HepG2 (cell line): ENCODE results near the gene CTCF. TPM values are rescaled to one million over a fixed set of nuclear protein-coding genes. Genes with fewer than 3 reads are reported as not detected.

ENCODE experiments used
- ARID3A ChIP-seq: IDR thresholded peaks from 2 replicates; pipeline ENCODE4 v1.6.1; 2012; ENCODE audit warnings: low read depth, low read length, improper control_type of control experiment
- DPF2 ChIP-seq: sonication (generic); formaldehyde crosslinking; IDR thresholded peaks from 2 replicates; pipeline ENCODE4 v1.4.0; 2020; ENCODE audit warnings: mild to moderate bottlenecking, low read depth, missing genetic modification reagents, borderline replicate concordance
- EHMT2 ChIP-seq: fragments of 200-600 bp; sonication (generic); IDR thresholded peaks from 2 replicates; pipeline ENCODE4 v1.7.0; 2017; ENCODE audit warnings: antibody characterized with exemption, low read depth, low read length, borderline replicate concordance
- FOXP1 ChIP-seq, 2 experiments: fragments of 450-650 bp in 1 of 2; IDR thresholded peaks; 2 replicates each; pipeline ENCODE4 v1.6.1; 2017 to 2018; ENCODE audit warnings: antibody characterized with exemption in 1 of 2
- GABPA ChIP-seq, 2 experiments: IDR thresholded peaks; 2 replicates each; pipeline ENCODE4 v1.6.1; 2011 to 2016; ENCODE audit warnings: low read depth in 2 of 2, low read length in 1 of 2, missing biosample characterization in 1 of 2, missing genetic modification characterization in 1 of 2
- KAT2B ChIP-seq: fragments of 150-350 bp; IDR thresholded peaks from 2 replicates; pipeline ENCODE4 v1.6.1; 2014; ENCODE audit warnings: low read depth, low read length, borderline replicate concordance
- MAZ ChIP-seq, 2 experiments: sonication (generic) in 1 of 2; formaldehyde crosslinking in 1 of 2; IDR thresholded peaks; 2 replicates each; pipeline versions ENCODE4 v1.5.0 to v1.6.1; 2012 to 2020; ENCODE audit warnings: low read depth in 2 of 2, mild to moderate bottlenecking in 2 of 2, borderline replicate concordance in 1 of 2, improper control_type of control experiment in 1 of 2, low read length in 1 of 2, missing genetic modification reagents in 1 of 2, moderate library complexity in 1 of 2
- MNT ChIP-seq: fragments of 450-650 bp; IDR thresholded peaks from 2 replicates; pipeline ENCODE4 v1.6.1; 2016
- NBN ChIP-seq: fragments of 450-650 bp; conservative IDR thresholded peaks from 2 replicates; pipeline ENCODE4 v1.6.1; 2017
- NCOA1 ChIP-seq: sonication (generic); formaldehyde crosslinking; IDR thresholded peaks from 2 replicates; pipeline ENCODE4 v1.9.0; 2021; ENCODE audit warnings: missing genetic modification reagents
- NFKB2 ChIP-seq: sonication (generic); formaldehyde crosslinking; IDR thresholded peaks from 2 replicates; pipeline ENCODE4 v1.4.0; 2020; ENCODE audit warnings: missing genetic modification reagents, borderline replicate concordance
- NR1H2 ChIP-seq: sonication (generic); formaldehyde crosslinking; IDR thresholded peaks from 2 replicates; pipeline ENCODE4 v1.8.1; 2022; ENCODE audit warnings: low read depth, missing genetic modification reagents, borderline replicate concordance
- PPARG ChIP-seq: conservative IDR thresholded peaks from 2 replicates; pipeline ENCODE4 v1.6.1; 2016; ENCODE audit warnings: missing biosample characterization, missing genetic modification reagents
- TBX3 ChIP-seq: fragments of 450-650 bp; IDR thresholded peaks from 2 replicates; pipeline ENCODE4 v1.6.1; 2017; ENCODE audit warnings: antibody characterized with exemption, mild to moderate bottlenecking, inconsistent platforms, borderline replicate concordance
- THAP11 ChIP-seq: IDR thresholded peaks from 2 replicates; pipeline ENCODE4 v1.6.1; 2016; ENCODE audit warnings: missing biosample characterization, missing genetic modification reagents
- ZBTB37 ChIP-seq: sonication (generic); formaldehyde crosslinking; IDR thresholded peaks from 2 replicates; pipeline ENCODE4 v1.4.0; 2020; ENCODE audit warnings: mild to moderate bottlenecking, missing genetic modification reagents
- ZFP91 ChIP-seq: sonication (generic); formaldehyde crosslinking; IDR thresholded peaks from 2 replicates; pipeline ENCODE4 v1.9.0; 2022; ENCODE audit warnings: missing genetic modification reagents, mild to moderate bottlenecking, borderline replicate concordance
- ZIK1 ChIP-seq: sonication (generic); formaldehyde crosslinking; IDR thresholded peaks from 2 replicates; pipeline ENCODE4 v1.5.0; 2020; ENCODE audit warnings: mild to moderate bottlenecking, low read depth, missing genetic modification reagents, borderline replicate concordance
- ZNF30 ChIP-seq: sonication (generic); formaldehyde crosslinking; IDR thresholded peaks from 2 replicates; pipeline ENCODE4 v1.5.0; 2020; ENCODE audit warnings: mild to moderate bottlenecking, missing genetic modification reagents
- ZNF451 ChIP-seq: sonication (generic); formaldehyde crosslinking; IDR thresholded peaks from 2 replicates; pipeline ENCODE4 v1.5.0; 2020; ENCODE audit warnings: mild to moderate bottlenecking, missing genetic modification reagents
- ZNF772 ChIP-seq: sonication (generic); formaldehyde crosslinking; IDR thresholded peaks from 2 replicates; pipeline ENCODE4 v1.5.0; 2020; ENCODE audit warnings: mild to moderate bottlenecking, missing genetic modification reagents
- ZNF790 ChIP-seq: sonication (generic); formaldehyde crosslinking; IDR thresholded peaks from 2 replicates; pipeline ENCODE4 v1.8.0; 2022; ENCODE audit warnings: missing genetic modification reagents, mild to moderate bottlenecking, borderline replicate concordance
- polyA plus RNA-seq, 8 experiments: library from polyadenylated mRNA; depleted of rRNA in 3 of 8; stranded (reverse) in 7 of 8; unstranded in 1 of 8; fragments of >200 nt; fragmentation: Illumina TruSeq in 4 of 8; extraction: Trizol in 4 of 8; gene quantifications; 2 replicates each; pipeline versions ENCODE4 v1.2.1 to v1.2.3, GENCODE V29; 2011 to 2016; ENCODE audit warnings: low read depth in 4 of 8, missing spikeins in 1 of 8, mixed read lengths in 1 of 8; ENCODE audit not compliant: insufficient read depth in 1 of 8
- total RNA-seq, 5 experiments: library from RNA; depleted of rRNA; stranded (reverse); fragments of >200 nt; fragmentation: Illumina TruSeq; extraction: Trizol; gene quantifications; 2 replicates each; pipeline ENCODE4 v1.2.3, GENCODE V29; 2016; ENCODE audit warnings: low read depth in 1 of 5

CTCF gene
- total and polyA plus RNA-seq, 2 of the 13 experiments (the other 11 are each of a cell fraction or from before 2014, with no cell fraction given): 19.5 to 37.5 TPM

- TF ChIP-seq ZNF790 (no peak), MAZ (IDR thresholded peaks at IDR 0.05; ENCODE audit: borderline replicate concordance, low read depth, low read length) (0 out of 2 replicates have a peak, but pooled peaks have one; percentile 17), MAZ (CRISPR knock-in tag; IDR thresholded peaks at IDR 0.05; ENCODE audit: low read depth) (peak; percentile 59), NBN (no peak), NFKB2 (CRISPR knock-in tag) (peak; percentile 87; the same call in 1 of the 2 replicates), KAT2B (no peak), ZBTB37 (CRISPR knock-in tag) (no peak), ARID3A (no peak), MNT (no peak), ZNF772 (no peak), ZNF451 (CRISPR knock-in tag) (no peak), FOXP1 (IDR thresholded peaks at IDR 0.05) (no peak), FOXP1 (CRISPR knock-in tag; IDR thresholded peaks at IDR 0.05) (no peak), PPARG (CRISPR knock-in tag) (0 out of 2 replicates have a peak, but pooled peaks have one; percentile 19), GABPA (IDR thresholded peaks at IDR 0.05; ENCODE audit: low read depth, low read length) (no peak), GABPA (CRISPR knock-in tag; IDR thresholded peaks at IDR 0.05; ENCODE audit: low read depth) (peak; percentile 54; the same call in 1 of the 2 replicates), DPF2 (CRISPR knock-in tag) (no peak), EHMT2 (no peak), ZIK1 (CRISPR knock-in tag) (no peak), NR1H2 (CRISPR knock-in tag) (no peak), ZNF30 (CRISPR knock-in tag) (no peak; the same call in 1 of the 2 replicates), THAP11 (CRISPR knock-in tag) (peak; percentile 84), TBX3 (no peak), NCOA1 (CRISPR knock-in tag) (0 out of 2 replicates have a peak, but pooled peaks have one; percentile 50), ZFP91 (CRISPR knock-in tag) (peak; percentile 87)
These were observed 41.1 kb upstream of the CTCF start (continued) for GRCh38 chr16:67521095-67521804.
